ENCODE measurements around the gene LMX1B.

The LMX1B gene

DNA sequence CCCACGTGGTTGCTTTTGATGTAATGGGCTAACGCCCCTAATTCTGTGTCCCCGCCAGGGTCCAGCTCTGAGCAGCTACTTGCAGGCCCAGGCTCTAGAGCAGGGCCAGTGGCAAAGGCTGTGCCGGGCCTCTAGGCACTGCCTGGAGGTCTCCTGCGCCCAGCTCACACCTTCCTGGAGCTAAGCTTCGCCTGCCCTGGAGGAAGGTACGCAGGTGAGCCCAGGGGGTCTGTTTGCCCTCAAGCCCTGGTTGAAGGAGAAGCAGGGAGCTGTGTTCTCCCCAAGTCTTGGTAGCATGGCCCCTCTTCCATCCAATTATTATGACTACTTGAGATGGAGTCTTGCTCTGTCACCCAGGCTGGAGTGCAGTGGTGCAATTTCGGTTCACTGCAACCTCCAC lies 5.2 kb upstream of the LMX1B start:
- 0 out of 2 replicates have a peak, but pooled peaks cover 2% of the 10 kb centered on the region for H3K4me1 ChIP-seq (ENCODE audit: control insufficient read depth, low read length)
- no peaks in the 10 kb centered on the region for H3K9me3 ChIP-seq (ENCODE audit: control insufficient read depth, insufficient read depth, low read length)
- no peaks in the 10 kb centered on the region for H3K9me2 ChIP-seq (replicated peaks; ENCODE audit: control insufficient read depth, low read length)
- no peak overlapping the region for H3K27ac ChIP-seq (ENCODE audit: low read depth, low read length)
- no peaks in the 10 kb centered on the region for H3F3A ChIP-seq (ENCODE audit: control insufficient read depth, insufficient read depth)
- no peak overlapping the region for H3K4me2 ChIP-seq (ENCODE audit: low read length)
- H3K79me2 ChIP-seq (ENCODE audit: control insufficient read depth, low read length), result no peaks in the 10 kb centered on the region
- H3K4me3 ChIP-seq (ENCODE audit: low read length), result no peak overlapping the region
- no peaks in the 10 kb centered on the region for H4K20me1 ChIP-seq (ENCODE audit: control insufficient read depth, insufficient read depth, low read depth, low read length)
- TF ChIP-seq, protein P1, sequence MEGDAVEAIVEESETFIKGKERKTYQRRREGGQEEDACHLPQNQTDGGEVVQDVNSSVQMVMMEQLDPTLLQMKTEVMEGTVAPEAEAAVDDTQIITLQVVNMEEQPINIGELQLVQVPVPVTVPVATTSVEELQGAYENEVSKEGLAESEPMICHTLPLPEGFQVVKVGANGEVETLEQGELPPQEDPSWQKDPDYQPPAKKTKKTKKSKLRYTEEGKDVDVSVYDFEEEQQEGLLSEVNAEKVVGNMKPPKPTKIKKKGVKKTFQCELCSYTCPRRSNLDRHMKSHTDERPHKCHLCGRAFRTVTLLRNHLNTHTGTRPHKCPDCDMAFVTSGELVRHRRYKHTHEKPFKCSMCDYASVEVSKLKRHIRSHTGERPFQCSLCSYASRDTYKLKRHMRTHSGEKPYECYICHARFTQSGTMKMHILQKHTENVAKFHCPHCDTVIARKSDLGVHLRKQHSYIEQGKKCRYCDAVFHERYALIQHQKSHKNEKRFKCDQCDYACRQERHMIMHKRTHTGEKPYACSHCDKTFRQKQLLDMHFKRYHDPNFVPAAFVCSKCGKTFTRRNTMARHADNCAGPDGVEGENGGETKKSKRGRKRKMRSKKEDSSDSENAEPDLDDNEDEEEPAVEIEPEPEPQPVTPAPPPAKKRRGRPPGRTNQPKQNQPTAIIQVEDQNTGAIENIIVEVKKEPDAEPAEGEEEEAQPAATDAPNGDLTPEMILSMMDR (IDR thresholded peaks at IDR 0.05; ENCODE audit: low read depth, low read length, poor library complexity, severe bottlenecking), result no peak
- TF ChIP-seq EZH2phosphoT487 (IDR thresholded peaks at IDR 0.05; ENCODE audit: borderline replicate concordance, low read length), result no peak
- H3K27me3 ChIP-seq (ENCODE audit: control insufficient read depth, low read length), result peaks cover 13% of the 10 kb centered on the region
- H3K36me3 ChIP-seq (ENCODE audit: control insufficient read depth, low read length), result no peaks in the 10 kb centered on the region

DNA sequence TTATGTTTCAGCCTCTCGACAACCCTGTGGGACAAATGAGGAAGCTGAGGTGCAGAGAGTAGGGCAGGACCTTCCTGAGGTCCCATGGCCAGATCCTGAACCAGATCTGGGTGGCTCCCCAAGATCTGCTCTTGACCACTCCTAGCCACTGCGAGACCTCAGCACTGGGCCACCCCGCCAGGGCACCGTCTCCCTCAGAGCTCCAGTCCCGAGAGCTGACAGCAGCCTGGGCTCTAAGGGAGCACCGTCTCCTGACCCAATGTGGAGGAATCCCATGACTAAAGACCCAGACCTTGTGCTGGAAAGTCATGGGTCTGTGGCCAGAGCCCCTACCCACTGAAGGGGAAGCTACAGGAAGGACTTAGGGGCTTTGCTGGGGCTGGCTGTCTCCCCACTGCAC lies 4.5 kb upstream of the LMX1B start:
- Histone ChIP-seq H4K20me1 (ENCODE audit: control insufficient read depth, insufficient read depth, low read depth, low read length) (no peaks in the 10 kb centered on the region), H3K9me2 (replicated peaks; ENCODE audit: control insufficient read depth, low read length) (no peaks in the 10 kb centered on the region), H3F3A (ENCODE audit: control insufficient read depth, insufficient read depth) (no peaks in the 10 kb centered on the region), H3K4me3 (ENCODE audit: low read length) (no peak overlapping the region), H3K27ac (ENCODE audit: low read depth, low read length) (no peak overlapping the region), H3K4me2 (ENCODE audit: low read length) (no peak overlapping the region), H3K79me2 (ENCODE audit: control insufficient read depth, low read length) (no peaks in the 10 kb centered on the region), H3K27me3 (ENCODE audit: control insufficient read depth, low read length) (peaks cover 13% of the 10 kb centered on the region), H3K4me1 (ENCODE audit: control insufficient read depth, low read length) (0 out of 2 replicates have a peak, but pooled peaks cover 2% of the 10 kb centered on the region), H3K9me3 (ENCODE audit: control insufficient read depth, insufficient read depth, low read length) (no peaks in the 10 kb centered on the region), H3K36me3 (ENCODE audit: control insufficient read depth, low read length) (no peaks in the 10 kb centered on the region)
- no peak for TF ChIP-seq EZH2phosphoT487 (IDR thresholded peaks at IDR 0.05; ENCODE audit: borderline replicate concordance, low read length)
- TF ChIP-seq, protein P1 (IDR thresholded peaks at IDR 0.05; ENCODE audit: low read depth, low read length, poor library complexity, severe bottlenecking), result no peak

DNA sequence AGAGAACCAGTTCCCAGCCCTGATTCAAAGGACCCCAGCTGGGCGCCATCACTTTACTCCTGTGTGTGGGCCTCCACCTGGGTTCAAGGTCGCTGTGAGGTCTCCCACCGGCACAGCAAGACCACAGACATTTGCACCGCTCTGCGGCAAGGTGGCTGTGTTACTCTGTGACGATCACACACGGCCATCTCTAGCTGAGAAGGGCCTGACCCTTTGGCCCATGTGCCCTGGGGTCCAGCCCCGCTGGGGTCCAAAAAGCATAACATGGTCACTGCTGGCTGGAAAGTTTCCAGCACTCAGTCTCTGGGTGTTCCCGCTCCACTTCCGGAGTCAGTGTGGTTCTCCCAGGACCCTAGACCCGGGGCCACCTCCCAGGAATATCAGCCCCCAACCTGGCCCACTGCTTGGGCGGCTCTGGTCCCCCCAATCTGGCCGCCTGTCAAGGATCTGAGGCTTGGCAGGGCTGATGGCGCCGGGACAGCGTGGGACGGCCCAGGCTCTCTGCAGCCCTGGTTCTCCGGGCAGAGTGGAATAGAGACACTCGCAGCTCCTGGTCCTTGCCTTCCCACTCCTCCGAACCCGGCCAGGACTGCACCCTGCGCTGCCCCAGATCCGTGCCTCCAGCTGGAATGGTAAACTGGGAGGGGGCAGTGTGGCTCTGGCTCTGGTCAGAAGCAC lies 3.9 kb upstream of the LMX1B start:
- no peaks in the 10 kb centered on the region for H3K9me2 ChIP-seq (replicated peaks; ENCODE audit: control insufficient read depth, low read length)
- H3K27me3 ChIP-seq (ENCODE audit: control insufficient read depth, low read length), result peaks cover 13% of the 10 kb centered on the region
- H3K79me2 ChIP-seq (ENCODE audit: control insufficient read depth, low read length), result no peaks in the 10 kb centered on the region
- TF ChIP-seq, protein P1 (IDR thresholded peaks at IDR 0.05; ENCODE audit: low read depth, low read length, poor library complexity, severe bottlenecking), result no peak
- TF ChIP-seq EZH2phosphoT487 (IDR thresholded peaks at IDR 0.05; ENCODE audit: borderline replicate concordance, low read length), result no peak
- no peaks in the 10 kb centered on the region for H3F3A ChIP-seq (ENCODE audit: control insufficient read depth, insufficient read depth)
- no peaks in the 10 kb centered on the region for H3K36me3 ChIP-seq (ENCODE audit: control insufficient read depth, low read length)
- H4K20me1 ChIP-seq (ENCODE audit: control insufficient read depth, insufficient read depth, low read depth, low read length), result no peaks in the 10 kb centered on the region
- 0 out of 2 replicates have a peak, but pooled peaks cover 2% of the 10 kb centered on the region for H3K4me1 ChIP-seq (ENCODE audit: control insufficient read depth, low read length)
- H3K27ac ChIP-seq (ENCODE audit: low read depth, low read length), result no peak overlapping the region
- H3K4me2 ChIP-seq (ENCODE audit: low read length), result no peak overlapping the region
- H3K4me3 ChIP-seq (ENCODE audit: low read length), result no peak overlapping the region
- H3K9me3 ChIP-seq (ENCODE audit: control insufficient read depth, insufficient read depth, low read length), result no peaks in the 10 kb centered on the region
